ENCODE measurements around the gene TFAM.

The TFAM gene

GRCh38 chr10:58384999-58385783, at the start of gene TFAM:
TFAM (plus strand) TSS chr10:58385410; CDS start chr10:58385548, 138 bp downstream.
- peaks cover 19% of the 10 kb centered on the region for H3F3A ChIP-seq (ENCODE audit: insufficient read depth)
- H3K27ac ChIP-seq (ENCODE audit: low read depth, low read length), result peak within 1 kb of the TSS; percentile 49
- peaks cover 38% of the 10 kb centered on the region for H3K79me2 ChIP-seq (ENCODE audit: insufficient read depth, low read length)
- H3K9ac ChIP-seq (ENCODE audit: low read length), result peak within 1 kb of the TSS; percentile 89
- H3K4me3 ChIP-seq (ENCODE audit: insufficient read depth, low read length, poor library complexity, severe bottlenecking), result peak within 1 kb of the TSS; percentile 73
- no peaks in the 10 kb centered on the region for H4K20me1 ChIP-seq (ENCODE audit: low read depth, low read length)
- H2AFZ ChIP-seq (ENCODE audit: low read depth, low read length, severe bottlenecking), result peak within 1 kb of the TSS; percentile 91
- no peaks in the 10 kb centered on the region for H3K9me2 ChIP-seq (replicated peaks; ENCODE audit: insufficient read depth, low read length)
- peaks cover 23% of the 10 kb centered on the region for H3K36me3 ChIP-seq (ENCODE audit: low read length)
- no peaks in the 10 kb centered on the region for H3K9me3 ChIP-seq (ENCODE audit: insufficient read depth, low read length)
- TF ChIP-seq CTCF (IDR thresholded peaks at IDR 0.05; ENCODE audit: insufficient read depth, low read length, poor library complexity, severe bottlenecking), result peak; percentile 31
- no peak for TF ChIP-seq EZH2phosphoT487 (conservative IDR thresholded peaks at IDR 0.05; ENCODE audit: low read length)
- H3K27me3 ChIP-seq (ENCODE audit: low read length), result no peaks in the 10 kb centered on the region
- H3K4me2 ChIP-seq (ENCODE audit: low read depth, low read length, poor library complexity, severe bottlenecking), result peak within 1 kb of the TSS; percentile 82

- H3K79me2 ChIP-seq (ENCODE audit: insufficient read depth, low read length), result no peaks in the 10 kb centered on the region
These were observed 49.0 kb upstream of the TFAM start for GRCh38 chr10:58336242-58336641.

GRCh38 chr10:58341422-58341821, 43.8 kb upstream of the TFAM start:
- 0 out of 2 replicates have a peak, but pooled peaks cover 4% of the 10 kb centered on the region for H4K20me1 ChIP-seq (ENCODE audit: low read depth, low read length)
- no peaks in the 10 kb centered on the region for H3K36me3 ChIP-seq (ENCODE audit: low read length)
- H3K79me2 ChIP-seq (ENCODE audit: insufficient read depth, low read length), result no peaks in the 10 kb centered on the region; the same call in 1 of the 2 replicates
- H3K4me2 ChIP-seq (ENCODE audit: low read depth, low read length, poor library complexity, severe bottlenecking), result no peak overlapping the region
- no peaks in the 10 kb centered on the region for H3K9me2 ChIP-seq (replicated peaks; ENCODE audit: insufficient read depth, low read length)
- TF ChIP-seq CTCF (IDR thresholded peaks at IDR 0.05; ENCODE audit: insufficient read depth, low read length, poor library complexity, severe bottlenecking), result no peak
- TF ChIP-seq EZH2phosphoT487 (conservative IDR thresholded peaks at IDR 0.05; ENCODE audit: low read length), result no peak
- no peak overlapping the region for H3K27ac ChIP-seq (ENCODE audit: low read depth, low read length)
- H3K4me3 ChIP-seq (ENCODE audit: insufficient read depth, low read length, poor library complexity, severe bottlenecking), result no peak overlapping the region
- H3K27me3 ChIP-seq (ENCODE audit: low read length), result no peaks in the 10 kb centered on the region
- no peaks in the 10 kb centered on the region for H3K9me3 ChIP-seq (ENCODE audit: insufficient read depth, low read length)
- H2AFZ ChIP-seq (ENCODE audit: low read depth, low read length, severe bottlenecking), result no peak overlapping the region
- no peaks in the 10 kb centered on the region for H3F3A ChIP-seq (ENCODE audit: insufficient read depth)
- H3K9ac ChIP-seq (ENCODE audit: low read length), result no peak overlapping the region

More at GRCh38 chr10:58336242-58336641, 49.0 kb upstream of the TFAM start:
- Histone ChIP-seq H3K9ac (ENCODE audit: low read length) (peak overlapping the region; percentile 76; the same call in 1 of the 2 replicates), H3K9me2 (replicated peaks; ENCODE audit: insufficient read depth, low read length) (no peaks in the 10 kb centered on the region), H3K9me3 (ENCODE audit: insufficient read depth, low read length) (no peaks in the 10 kb centered on the region), H3K36me3 (ENCODE audit: low read length) (no peaks in the 10 kb centered on the region), H3K27ac (ENCODE audit: low read depth, low read length) (no peak overlapping the region), H4K20me1 (ENCODE audit: low read depth, low read length) (0 out of 2 replicates have a peak, but pooled peaks cover 4% of the 10 kb centered on the region), H3K4me2 (ENCODE audit: low read depth, low read length, poor library complexity, severe bottlenecking) (peak overlapping the region; percentile 72), H3K4me3 (ENCODE audit: insufficient read depth, low read length, poor library complexity, severe bottlenecking) (peak overlapping the region; percentile 75), H2AFZ (ENCODE audit: low read depth, low read length, severe bottlenecking) (no peak overlapping the region), H3K27me3 (ENCODE audit: low read length) (no peaks in the 10 kb centered on the region), H3F3A (ENCODE audit: insufficient read depth) (no peaks in the 10 kb centered on the region)
- no peak for TF ChIP-seq EZH2phosphoT487 (conservative IDR thresholded peaks at IDR 0.05; ENCODE audit: low read length)
- TF ChIP-seq CTCF (IDR thresholded peaks at IDR 0.05; ENCODE audit: insufficient read depth, low read length, poor library complexity, severe bottlenecking), result no peak
